ENCODE results near the gene NSUN3.
A peak's percentile ranks its signal among the peaks of the same experiment; 100 is the strongest.

NSUN3 gene

DNA sequence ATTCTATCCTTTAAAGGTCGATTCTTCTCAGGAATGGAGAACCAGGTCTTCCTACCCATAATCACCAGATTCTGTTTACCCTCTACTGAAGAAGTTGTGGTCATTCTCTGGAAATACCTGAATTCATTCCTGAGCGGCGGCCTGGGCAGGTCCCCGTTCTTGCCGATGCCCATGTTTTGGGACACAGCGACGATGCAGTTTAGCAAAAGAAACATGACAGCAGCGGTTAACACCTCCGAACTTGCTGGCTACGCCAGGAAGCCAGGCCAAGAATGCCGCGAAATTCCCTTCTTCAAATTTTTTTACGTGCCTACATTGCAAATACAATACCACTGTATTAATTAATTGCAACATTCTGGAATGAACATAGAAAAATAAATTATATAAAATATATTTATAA is 1.6 kb upstream of the NSUN3 start:
- Histone ChIP-seq H3K9ac (no peak overlapping the region), H3K9me3 (ENCODE audit: control insufficient read depth, low read length) (no peaks in the 10 kb centered on the region), H3K4me2 (ENCODE audit: low read length) (no peak overlapping the region), H3K79me2 (no peaks in the 10 kb centered on the region), H3K36me3 (ENCODE audit: control insufficient read depth, insufficient read depth, low read length) (no peaks in the 10 kb centered on the region), H3K27ac (no peak overlapping the region), H2AFZ (no peak overlapping the region), H3K27me3 (ENCODE audit: control insufficient read depth, insufficient read depth, low read length) (no peaks in the 10 kb centered on the region), H3K4me3 (ENCODE audit: low read depth, low read length) (no peak overlapping the region), H3K4me1 (peaks cover 7% of the 10 kb centered on the region)
- TF ChIP-seq, protein P1, sequence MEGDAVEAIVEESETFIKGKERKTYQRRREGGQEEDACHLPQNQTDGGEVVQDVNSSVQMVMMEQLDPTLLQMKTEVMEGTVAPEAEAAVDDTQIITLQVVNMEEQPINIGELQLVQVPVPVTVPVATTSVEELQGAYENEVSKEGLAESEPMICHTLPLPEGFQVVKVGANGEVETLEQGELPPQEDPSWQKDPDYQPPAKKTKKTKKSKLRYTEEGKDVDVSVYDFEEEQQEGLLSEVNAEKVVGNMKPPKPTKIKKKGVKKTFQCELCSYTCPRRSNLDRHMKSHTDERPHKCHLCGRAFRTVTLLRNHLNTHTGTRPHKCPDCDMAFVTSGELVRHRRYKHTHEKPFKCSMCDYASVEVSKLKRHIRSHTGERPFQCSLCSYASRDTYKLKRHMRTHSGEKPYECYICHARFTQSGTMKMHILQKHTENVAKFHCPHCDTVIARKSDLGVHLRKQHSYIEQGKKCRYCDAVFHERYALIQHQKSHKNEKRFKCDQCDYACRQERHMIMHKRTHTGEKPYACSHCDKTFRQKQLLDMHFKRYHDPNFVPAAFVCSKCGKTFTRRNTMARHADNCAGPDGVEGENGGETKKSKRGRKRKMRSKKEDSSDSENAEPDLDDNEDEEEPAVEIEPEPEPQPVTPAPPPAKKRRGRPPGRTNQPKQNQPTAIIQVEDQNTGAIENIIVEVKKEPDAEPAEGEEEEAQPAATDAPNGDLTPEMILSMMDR (IDR thresholded peaks at IDR 0.05): no peak

DNA sequence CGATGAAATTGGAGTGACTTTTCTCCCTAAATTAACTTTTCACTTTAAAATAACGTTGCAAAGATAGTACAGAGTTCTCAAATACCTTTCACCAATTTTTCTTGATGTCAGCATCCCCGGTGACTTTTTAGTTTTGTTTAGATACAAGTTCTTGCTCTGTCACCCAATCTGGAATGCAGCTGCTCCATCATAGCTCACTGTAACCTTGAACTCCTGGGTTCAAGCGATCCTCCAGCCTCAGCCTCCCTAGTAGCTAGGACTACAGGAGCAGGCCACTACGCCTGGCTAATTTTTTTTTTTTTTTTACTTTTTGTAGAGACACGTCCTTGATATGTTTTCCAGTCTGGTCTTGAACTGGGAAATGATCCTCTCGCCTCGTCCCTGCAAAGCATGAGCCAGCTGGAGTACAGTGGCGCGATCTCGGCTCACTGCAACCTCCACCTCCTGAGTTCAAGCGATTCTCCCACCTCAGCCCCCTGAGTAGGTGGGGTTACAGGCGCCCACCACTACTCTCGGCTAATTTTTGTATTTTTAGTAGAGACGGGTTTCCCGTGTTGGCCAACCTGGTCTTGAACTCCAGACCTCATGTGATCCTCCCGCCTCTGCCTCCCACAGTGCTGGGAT is 747 bp downstream of the NSUN3 start:
- peaks cover 7% of the 10 kb centered on the region for H3K4me1 ChIP-seq
- no peaks in the 10 kb centered on the region for H3K27me3 ChIP-seq (ENCODE audit: control insufficient read depth, insufficient read depth, low read length)
- TF ChIP-seq, protein P1 (IDR thresholded peaks at IDR 0.05): no peak
- no peaks in the 10 kb centered on the region for H3K79me2 ChIP-seq
- no peak overlapping the region for H3K9ac ChIP-seq
- no peaks in the 10 kb centered on the region for H3K36me3 ChIP-seq (ENCODE audit: control insufficient read depth, insufficient read depth, low read length)
- H3K4me3 ChIP-seq (ENCODE audit: low read depth, low read length): peak overlapping the region; percentile 85
- no peaks in the 10 kb centered on the region for H3K9me3 ChIP-seq (ENCODE audit: control insufficient read depth, low read length)
- H3K27ac ChIP-seq: peak overlapping the region; percentile 86
- H3K4me2 ChIP-seq (ENCODE audit: low read length): peak overlapping the region; percentile 79
- peak overlapping the region; percentile 94 for H2AFZ ChIP-seq

DNA sequence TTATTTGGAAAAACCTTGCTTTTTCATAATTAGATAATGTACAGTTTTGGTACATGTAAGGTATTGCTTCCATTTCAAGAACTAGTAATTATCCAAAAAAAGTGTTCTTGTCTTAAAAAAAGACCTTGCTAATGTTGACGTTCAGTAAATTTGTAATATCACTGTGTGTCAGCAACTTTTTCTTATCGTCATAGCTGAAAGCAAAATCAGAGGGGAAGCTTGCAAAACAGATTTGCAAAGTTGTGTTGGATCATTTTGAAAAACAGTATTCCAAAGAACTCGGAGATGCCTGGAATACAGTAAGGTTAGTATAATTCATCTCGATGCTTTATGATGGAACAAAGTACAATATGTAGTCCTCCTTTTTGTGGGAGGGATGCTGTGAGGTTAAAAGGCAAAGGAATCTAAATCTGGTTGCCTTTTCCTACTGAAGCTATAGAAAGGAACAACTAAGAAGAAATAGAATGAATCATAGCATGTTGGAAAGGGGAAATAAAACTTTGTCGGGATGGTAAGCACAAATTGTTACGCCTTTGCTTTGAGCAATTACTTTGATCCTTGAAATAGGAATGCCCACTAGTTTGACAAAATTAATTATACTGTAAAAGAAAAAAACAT is 1.5 kb downstream of the NSUN3 start:
- no peak overlapping the region for H3K27ac ChIP-seq
- H3K4me3 ChIP-seq (ENCODE audit: low read depth, low read length): peak overlapping the region; percentile 2
- TF ChIP-seq, protein P1 (IDR thresholded peaks at IDR 0.05): no peak
- no peak overlapping the region for H3K9ac ChIP-seq
- no peak overlapping the region for H3K4me2 ChIP-seq (ENCODE audit: low read length)
- peaks cover 7% of the 10 kb centered on the region for H3K4me1 ChIP-seq
- H2AFZ ChIP-seq: no peak overlapping the region
- no peaks in the 10 kb centered on the region for H3K36me3 ChIP-seq (ENCODE audit: control insufficient read depth, insufficient read depth, low read length)
- peaks cover 2% of the 10 kb centered on the region for H3K79me2 ChIP-seq
- no peaks in the 10 kb centered on the region for H3K9me3 ChIP-seq (ENCODE audit: control insufficient read depth, low read length)
- no peaks in the 10 kb centered on the region for H3K27me3 ChIP-seq (ENCODE audit: control insufficient read depth, insufficient read depth, low read length)

DNA sequence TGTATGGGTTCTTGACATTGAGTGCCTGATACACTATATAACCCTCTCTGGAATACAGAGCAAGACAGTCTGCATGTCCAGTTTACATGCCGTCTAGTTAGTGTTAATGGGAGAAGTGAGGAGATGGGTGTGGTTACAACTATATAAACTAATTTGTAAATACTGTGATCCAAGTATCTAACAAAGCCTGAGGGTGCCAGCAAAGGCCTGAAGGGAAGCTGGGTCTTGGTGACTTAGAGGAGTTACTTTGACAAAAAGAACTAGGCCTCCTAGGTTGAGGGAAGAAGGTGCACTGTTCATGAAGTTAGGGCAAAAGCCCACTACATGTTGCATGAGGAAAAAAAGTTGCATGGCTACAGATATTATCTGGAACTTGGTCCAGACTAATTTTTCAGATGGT is 2.3 kb downstream of the NSUN3 start:
- Histone ChIP-seq H3K27me3 (ENCODE audit: control insufficient read depth, insufficient read depth, low read length) (no peaks in the 10 kb centered on the region), H3K9me3 (ENCODE audit: control insufficient read depth, low read length) (no peaks in the 10 kb centered on the region), H3K36me3 (ENCODE audit: control insufficient read depth, insufficient read depth, low read length) (no peaks in the 10 kb centered on the region), H3K79me2 (peaks cover 5% of the 10 kb centered on the region), H2AFZ (no peak overlapping the region), H3K4me2 (ENCODE audit: low read length) (no peak overlapping the region), H3K9ac (no peak overlapping the region), H3K27ac (no peak overlapping the region), H3K4me1 (peaks cover 7% of the 10 kb centered on the region), H3K4me3 (ENCODE audit: low read depth, low read length) (no peak overlapping the region)
- TF ChIP-seq, protein P1 (IDR thresholded peaks at IDR 0.05): no peak

Measured in parathyroid adenoma (tissue), 2 donors.